Erythroblast (primary cell): ENCODE measurements around the gene ATP13A4.

Experiments used
- GATA1 ChIP-seq: IDR thresholded peaks from 2 replicates; pipeline ENCODE4 v1.6.1; 2011; ENCODE audit warnings: low read depth, mild to moderate bottlenecking, control low read depth, low read length, moderate library complexity
- POLR2A ChIP-seq: IDR thresholded peaks from 2 replicates; pipeline ENCODE4 v1.6.1; 2011; ENCODE audit warnings: mild to moderate bottlenecking, low read length

DNA sequence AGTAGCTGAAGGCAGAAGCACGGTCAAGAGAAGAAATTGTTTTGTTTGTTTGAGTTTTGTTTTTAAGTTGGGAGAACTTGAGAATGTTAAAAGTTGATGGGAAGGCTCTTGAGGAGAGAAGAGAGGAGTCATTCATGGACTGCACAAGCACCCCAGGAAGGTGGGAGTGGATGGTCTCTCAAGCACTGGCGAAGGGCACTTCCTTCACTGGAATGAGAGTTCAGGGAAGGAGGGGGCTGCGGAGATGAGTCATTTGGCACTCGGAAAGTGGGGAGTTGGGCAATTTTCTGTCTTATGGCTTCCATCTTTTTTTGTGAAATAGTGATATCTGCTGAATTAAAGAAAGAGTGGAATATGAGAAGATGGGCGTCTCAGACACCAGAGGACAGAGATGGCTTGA lies 66.0 kb downstream of the ATP13A4 start:
- TF ChIP-seq POLR2A (no peak), GATA1 (no peak)
